Activated CD8-positive, alpha-beta memory T cell treated with anti-CD3 and anti-CD28 coated beads, Interleukin-2, amount 50 U/mL, for 1 hour (primary cell): Measurements from ENCODE around the gene PGA5.

Source experiments
- DNase-seq: peaks from one replicate; pipeline ENCODE4 v3.0.0-alpha.2; 2020; ENCODE audit errors: extremely low read depth

Gene PGA5

DNA sequence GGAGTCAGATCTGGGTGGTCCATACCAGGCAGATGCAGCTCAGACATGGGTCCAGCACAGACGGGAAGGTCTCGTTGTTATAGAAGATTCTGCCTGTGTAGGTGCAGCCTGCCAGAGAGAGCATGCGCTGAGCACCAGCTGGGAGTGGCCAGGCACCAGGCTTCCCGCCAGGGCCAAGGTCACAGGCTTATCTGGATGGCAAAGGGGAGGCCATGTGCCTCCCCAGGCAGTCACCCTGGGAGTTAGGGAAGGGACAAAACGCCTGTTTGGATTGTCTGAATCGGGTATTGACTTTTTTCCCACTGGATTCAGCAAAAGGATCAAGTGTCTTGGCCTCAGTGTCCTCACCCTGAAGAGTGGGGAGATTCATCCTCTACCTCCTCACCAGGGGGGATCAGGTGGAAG, 26.5 kb downstream of the PGA5 start:
- no peak for DNase-seq

GRCh38 chr11:61268588-61269250, 27.7 kb downstream of the PGA5 start:
- no peak for DNase-seq

DNA sequence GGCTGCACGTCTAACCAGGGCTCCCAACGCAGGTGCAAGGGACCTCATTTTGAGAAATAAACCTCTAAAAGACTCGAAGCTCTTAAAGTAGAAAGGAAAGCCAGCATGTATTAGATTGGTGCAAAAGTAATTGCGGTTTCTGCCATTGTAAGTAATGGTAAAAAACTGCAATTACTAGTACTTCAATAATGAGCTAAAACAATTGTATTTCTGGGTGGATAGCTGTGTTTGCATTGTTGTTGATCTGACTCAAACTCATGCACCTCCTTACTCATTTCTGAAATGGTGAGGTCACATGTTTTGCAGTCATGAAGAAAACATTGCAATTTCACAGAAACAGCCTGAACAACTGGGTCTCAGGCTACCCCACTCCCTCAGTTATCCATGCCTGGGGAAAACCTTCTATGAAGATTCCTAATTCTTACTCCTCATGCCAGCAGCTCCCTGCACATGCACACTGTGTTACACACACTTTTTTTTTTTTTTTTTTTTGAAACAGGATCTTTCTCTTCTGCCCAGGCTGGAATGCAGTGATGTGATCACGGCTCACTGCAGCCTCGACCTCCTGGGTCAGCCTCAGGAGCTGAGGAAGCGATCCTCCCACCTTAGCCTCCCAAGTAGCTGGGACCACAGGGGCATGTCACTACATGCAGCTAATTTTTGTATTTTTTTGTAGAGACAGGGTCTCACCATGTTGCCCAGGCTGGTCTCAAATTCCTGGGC, 29.5 kb downstream of the PGA5 start:
- DNase-seq, result no peak

DNA sequence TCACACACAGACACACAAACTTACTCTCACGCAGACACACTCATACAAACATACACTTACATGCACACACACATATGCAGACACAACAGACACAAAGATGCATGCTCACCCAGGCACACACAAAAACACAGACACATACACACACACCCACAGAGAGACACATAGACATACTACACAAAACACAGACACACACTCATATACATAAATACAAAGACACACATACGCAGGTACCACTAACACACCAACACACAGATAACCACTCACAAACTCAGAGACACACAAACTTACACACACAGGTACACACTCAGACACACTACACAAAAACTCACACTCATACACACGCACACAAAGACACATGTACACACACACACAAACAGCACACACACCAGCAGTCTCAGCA, 31.8 kb downstream of the PGA5 start:
- DNase-seq, result no peak

GRCh38 chr11:61273178-61274078, 32.5 kb downstream of the PGA5 start:
- DNase-seq, result no peak

DNA sequence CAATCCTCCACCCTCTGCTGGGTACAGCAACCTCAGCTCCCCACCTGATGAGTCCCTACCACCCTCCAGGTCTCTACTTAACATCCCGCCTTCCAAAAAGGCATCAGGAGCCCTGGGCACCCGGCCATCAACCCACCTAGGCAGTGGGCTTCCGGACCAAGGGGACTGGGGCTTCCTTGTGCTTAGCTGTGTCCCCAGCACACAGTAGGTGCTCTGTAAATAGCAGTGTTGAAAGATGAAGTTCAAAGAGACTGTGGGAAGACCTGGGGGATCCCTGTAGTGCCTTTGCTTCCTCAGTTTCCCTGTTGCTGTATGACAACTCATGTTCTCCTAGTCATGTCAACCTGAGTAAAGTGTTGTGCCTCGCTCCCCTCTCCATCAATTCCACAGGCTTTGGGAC, 33.1 kb downstream of the PGA5 start:
- DNase-seq, result no peak

GRCh38 chr11:61275191-61275590, 34.2 kb downstream of the PGA5 start:
- no peak for DNase-seq

DNA sequence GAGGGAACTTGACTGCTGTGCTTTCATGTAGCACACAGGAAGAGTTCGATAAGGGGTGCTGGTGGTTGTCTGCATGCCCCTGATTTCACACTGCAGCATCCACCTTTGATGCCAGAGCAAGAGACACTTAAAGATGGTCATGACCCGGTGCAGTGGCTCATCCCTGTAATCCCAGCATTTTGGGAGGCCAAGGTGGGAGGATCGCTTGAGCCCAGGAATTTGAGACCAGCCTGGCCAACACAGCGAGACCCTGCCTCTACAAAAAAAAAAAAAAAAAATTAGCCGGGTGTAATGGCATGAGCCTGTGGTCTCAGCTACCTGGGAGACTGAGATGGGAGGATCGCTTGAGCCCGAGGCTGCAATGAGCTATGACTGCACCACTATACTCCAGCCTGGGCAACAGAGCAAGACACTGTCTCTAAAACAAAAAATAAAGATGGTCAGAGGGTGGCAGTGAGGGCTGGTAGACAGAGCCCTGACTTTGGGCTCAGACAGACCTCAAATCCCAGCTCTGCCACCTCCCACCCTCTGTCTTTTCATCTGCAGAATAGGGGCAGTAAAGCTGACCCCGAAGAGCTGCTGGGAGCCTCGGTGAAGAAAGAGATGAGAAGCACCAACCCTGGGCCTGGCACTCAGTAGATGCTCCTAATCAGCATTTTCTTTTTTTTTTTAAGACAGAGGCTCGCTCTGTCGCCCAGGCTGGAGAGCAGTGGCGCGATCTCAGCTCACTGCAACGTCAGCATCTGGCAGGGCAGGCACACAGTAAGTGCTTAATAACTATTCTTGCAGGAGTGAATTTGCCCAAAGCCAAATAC, 36.4 kb downstream of the PGA5 start:
- no peak for DNase-seq

- DNase-seq, result no peak
Observed at GRCh38 chr11:61278001-61278470, 37.1 kb downstream of the PGA5 start.

DNA sequence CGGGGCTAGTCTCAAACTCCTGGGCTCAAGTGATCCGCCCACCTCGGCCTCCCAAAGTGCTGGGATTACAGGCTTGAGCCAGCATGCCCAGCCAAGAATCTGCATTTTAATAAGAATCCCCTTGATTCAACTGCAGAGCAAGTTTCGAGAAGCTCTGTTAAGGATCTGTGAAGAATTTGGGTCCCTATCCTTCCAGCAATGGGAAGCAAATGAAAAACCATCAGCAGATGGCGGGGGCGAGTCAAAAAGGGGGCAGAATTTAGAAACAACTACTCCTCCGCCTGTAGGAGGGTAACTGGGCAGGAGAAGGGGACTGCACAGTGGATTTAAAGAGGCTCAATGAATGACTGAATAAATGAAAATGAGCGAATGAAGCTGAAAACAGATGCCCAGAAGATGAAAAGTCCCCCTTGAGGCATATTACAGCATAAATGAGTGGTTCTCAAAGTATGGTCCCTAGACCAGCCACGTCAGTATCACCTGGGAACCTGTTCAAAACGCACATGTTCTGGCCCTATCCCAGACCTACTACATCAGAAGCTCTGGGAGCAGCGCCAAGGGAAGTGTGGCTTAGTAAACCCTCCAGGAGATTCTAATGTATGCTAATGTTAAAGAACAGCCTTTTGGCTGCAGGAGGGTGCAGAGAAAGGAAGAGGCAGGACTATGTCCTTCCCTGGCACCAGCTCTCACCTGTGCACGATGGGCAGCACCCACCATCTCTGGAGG, 39.1 kb downstream of the PGA5 start:
- DNase-seq, result no peak

DNA sequence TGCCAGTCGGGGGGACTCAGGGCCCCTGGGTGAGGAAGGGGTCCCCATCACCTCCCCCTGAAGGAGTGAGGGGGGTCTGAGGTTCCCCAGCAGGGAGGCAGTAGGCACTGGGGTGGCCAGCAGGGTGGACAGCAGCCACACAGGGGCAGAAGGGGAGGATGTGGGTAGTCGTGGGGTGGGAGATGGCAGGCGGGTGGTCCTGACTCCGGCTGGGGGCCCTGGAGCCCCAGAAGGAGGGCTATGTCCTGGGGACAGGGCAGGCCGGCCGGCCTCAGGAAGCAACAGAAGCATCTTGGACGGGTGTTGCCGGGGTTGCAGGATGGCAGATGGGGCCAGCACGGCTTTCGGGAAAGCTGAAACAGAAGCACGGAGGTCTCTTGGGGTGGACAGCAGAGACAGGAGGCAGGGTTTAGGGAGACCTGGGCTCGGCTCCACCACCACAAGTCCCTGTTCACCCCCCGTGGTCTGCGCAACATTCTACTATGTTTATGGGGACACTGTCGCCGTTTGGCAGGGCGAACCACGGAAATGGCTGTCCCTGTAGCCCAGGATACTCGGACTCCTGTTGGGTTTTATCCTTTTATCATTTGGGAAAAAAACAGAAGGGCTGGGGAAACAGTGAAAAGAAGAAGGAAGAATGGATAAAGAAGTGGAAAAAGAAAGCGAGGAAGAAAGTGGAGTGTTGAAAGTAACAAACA, 40.1 kb downstream of the PGA5 start:
- no peak for DNase-seq

DNA sequence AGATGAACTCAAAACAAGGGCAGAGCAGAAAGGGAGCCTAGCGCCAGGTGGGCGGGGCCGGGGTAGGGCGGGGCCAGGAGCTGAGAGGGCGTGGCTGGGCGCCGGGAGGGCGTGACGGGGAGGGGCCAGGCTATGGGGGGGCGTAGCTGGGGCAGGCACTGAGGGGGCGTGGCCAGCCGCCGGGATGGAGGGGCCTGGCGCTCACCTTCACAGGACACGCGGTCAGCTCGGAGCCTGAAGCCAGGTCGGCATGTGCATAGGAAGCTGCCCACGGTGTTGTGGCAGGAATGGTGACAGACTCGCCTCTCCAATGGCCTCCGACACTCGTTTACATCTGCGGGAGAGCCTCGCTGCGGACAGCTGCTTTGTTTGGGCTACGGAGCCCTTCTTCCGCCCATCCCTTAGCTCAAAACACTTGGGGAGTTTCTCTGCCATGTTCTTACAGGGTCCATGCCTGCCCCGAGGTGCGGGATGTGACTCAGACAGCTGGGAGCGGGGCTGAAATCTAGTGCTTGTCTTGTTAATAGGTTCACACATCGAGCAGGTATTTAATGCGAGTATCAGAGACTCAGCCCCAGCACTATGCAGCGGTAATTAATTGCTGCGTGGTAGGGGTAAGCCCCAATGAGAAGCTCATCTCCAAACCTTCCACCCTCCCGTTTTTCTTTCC, 40.7 kb downstream of the PGA5 start:
- DNase-seq, result no peak

GRCh38 chr11:61283613-61284012, 42.6 kb downstream of the PGA5 start:
- DNase-seq, result no peak

GRCh38 chr11:61287338-61287977, 46.5 kb downstream of the PGA5 start:
- DNase-seq, result no peak

GRCh38 chr11:61290905-61291690, 50.1 kb downstream of the PGA5 start:
- no peak for DNase-seq

- no peak for DNase-seq
Observed at GRCh38 chr11:61292356-61292755, 51.4 kb downstream of the PGA5 start.

DNA sequence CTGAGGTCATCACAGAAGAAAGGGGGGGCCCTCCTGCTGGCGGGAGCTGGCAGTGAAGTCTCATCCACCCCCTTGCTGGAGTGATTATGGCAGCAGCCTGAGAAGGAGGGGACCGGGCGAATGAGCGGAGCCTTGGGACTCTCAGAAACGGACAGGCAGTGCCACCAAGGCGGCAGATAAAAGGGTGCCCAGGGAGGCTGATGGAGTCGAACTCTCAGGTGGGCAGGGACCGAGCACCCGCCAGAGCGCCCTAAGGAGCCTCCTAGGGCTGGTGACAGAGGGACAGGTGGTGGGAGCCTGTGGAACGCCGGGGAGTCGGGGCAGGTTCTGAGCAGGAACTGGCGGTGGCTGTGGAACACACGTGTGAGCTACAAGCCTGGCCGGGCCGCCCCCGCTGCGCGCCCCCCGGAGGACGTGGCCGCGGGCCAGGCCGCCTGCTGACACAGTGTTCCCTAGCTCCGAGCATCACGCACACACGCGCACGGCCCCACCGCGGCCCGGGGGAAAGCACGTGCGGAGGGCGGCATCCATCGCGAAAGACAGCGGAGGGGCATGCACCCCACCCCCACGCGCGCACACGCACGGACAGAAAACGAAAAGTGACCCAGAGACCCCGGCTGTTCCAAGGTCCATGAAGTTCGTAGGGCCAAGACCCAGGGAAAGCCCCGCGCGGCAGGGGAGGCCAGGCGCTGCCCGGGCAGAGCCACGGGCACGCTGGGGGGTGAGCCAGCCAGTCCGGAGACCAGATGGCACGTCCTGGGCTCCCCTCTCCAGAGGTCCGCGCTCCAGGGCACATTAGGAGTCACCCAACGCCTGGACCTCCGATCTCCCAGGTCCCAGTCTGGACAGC, 53.1 kb downstream of the PGA5 start:
- no peak for DNase-seq
